Hematopoietic multipotent progenitor cell treated with erythropoietin and hydrocortisone succinate and interleukin-3 and kit ligand, for 15 days (in vitro differentiated cells): Measurements from ENCODE around the gene HLA-DMB.

ENCODE experiments used
- DNase-seq: peaks from one replicate; pipeline ENCODE4 v3.0.0-alpha.2; 2015; ENCODE audit warnings: low spot score

Gene HLA-DMB

GRCh38 chr6:32908897-32909296 is 31.9 kb downstream of the HLA-DMB start:
- DNase-seq: no peak

GRCh38 chr6:32906539-32906938 is 34.3 kb downstream of the HLA-DMB start:
- no peak for DNase-seq

DNA sequence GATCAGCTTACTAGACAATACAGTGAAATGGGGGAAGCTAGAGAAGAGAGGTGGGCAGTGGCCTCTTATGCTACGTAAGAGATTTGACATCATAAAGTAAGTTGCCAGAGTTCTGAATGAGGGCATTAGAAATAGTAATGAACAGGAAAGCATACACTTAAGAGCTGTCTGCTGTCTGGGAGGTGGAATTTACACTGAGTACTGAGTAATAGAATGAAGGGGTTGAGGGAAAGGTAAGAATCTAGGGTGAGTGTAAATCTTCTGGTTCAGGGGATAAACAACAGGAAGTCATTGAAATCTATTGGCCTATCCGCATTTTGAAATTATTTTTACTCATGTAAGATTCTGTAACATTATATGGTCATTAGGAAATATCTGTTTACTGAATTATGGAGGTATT is 35.8 kb downstream of the HLA-DMB start:
- DNase-seq: no peak

DNA sequence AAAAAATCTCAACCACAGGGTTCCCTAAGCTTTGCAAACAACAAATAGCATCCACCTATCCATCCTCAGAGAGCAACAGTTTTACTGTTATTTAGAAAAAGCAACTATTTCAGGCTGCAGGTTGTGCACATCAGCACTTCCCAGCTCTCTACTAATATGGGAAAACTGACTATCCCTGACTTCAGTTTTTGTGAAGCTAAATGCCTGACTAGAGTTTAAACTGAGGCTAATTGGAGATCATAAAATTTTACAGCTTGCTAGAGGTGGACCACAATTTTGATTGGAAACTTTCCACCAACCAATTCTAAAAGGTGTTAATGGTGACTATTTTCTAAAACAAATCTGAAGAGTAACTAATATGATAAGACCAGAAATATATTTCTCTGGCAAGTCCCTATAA is 36.9 kb downstream of the HLA-DMB start:
- no peak for DNase-seq

GRCh38 chr6:32895006-32895345 is 45.9 kb downstream of the HLA-DMB start:
- no peak for DNase-seq

DNA sequence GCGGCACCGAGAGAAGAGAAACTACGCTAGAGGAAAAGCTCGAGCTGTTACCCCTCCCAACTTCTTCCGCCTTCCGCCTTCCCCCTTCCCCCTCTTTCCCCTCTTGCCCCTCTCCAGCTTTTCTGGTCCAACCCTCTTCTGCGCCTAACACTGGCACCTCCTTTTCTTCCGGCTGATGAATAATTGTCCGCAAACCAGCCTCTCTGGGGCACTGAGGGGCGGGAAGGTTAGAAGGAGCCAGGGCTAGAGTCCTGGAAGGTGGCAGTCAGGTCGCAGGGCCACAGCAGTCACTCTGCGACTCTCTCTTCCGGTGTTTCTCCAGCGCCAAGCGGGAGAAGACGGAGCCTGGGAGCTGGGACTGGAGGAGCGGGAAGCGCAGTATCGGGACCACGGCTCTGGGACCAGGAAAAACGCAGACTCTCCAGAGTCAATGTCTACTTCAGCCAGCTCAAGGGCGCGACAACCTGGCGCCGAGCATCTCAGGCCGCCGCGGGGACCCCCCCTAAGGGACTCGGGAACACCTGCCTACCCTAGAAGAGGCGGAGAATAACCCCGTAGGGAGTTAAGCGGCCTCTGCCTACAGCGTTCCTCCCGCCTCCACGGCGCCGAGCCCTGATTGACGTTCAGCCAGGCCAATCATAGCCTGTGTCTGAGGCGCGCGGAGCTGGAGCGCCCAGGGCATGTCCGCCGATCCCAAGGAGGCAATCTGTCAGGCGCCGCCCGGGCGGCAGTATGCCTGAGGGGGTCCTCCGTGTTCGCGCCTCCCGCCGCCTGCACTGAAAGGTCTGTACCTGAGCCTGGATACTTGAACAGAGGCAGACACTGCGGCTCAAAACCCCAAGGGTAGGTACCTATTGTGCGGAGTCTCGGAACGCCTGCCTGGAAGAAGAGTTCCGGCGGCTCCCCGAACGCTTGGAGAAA is 46.5 kb downstream of the HLA-DMB start:
- peak; percentile 93 for DNase-seq

DNA sequence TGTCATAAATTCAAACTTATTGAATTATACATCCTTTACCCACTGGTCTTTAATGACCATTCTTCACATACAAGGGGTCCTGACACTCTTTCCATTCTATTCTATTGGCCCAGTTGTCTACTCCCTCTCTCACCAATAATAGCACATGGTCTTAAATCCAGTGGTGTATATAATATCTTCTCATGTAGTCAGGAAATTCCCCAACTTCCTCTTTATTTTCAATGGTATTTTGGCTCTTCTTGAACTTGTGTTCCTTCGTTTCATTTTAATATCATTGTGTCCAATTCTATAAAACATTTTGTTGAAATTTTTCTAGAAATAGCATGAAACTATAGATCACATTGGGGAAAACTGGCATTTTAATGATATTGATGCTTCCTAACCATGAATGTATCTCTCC is 50.0 kb downstream of the HLA-DMB start:
- no peak for DNase-seq

DNA sequence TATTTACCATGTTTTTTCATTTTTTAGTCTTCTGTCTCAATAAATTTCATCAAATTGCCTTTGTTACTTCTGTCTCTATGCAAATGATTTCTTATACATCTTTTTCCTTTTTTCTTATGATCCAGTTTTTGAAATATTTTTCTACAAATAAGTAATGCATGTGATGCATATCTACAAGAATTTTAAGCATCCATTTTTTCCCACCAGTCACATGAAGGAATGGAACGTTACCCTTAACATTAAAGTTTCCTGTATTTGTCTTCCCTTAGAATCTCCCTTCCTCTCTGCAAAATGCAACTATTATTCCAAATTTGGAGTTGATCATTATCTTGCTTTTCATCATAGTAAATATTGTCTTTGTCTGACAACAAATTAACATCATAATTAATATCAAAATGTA is 51.3 kb downstream of the HLA-DMB start:
- no peak for DNase-seq

DNA sequence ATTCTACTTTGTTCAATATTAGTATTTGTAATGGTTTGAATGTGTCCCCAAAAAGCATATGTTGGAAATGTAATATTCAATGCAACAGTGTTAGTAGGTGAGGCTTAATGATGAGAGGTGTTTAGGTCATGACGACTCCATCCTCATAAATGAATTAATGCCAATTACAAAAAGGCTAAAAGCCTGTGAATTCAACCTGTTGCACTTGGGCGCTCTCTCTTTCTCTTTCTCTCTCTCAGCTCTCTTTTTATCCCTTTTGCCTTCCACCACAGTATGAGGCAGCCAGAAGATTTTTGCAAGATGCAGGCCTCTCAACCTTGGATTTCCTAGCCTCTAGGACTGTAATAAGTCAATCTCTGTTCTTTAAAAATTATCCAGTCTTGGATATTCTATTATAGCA is 52.3 kb downstream of the HLA-DMB start:
- DNase-seq: no peak

DNA sequence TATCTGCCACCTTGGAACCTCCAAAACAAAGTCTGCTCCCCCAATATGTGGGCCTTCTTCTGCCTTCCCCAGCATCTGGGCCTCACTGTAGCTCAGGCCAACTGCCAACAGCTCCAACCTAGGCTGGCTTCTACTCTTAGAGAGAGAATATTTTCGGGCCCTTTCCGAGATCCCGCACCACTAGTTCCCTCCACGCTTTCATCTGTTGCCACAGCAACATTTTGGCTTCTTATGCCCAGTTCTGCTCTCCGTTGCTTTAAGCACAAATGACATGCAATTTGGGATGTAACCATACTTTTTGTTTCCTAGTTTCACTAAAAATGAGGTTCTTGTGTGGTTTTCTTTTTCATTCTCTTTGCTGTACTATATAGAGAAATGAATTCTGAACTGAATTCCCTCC is 53.2 kb downstream of the HLA-DMB start:
- no peak for DNase-seq

GRCh38 chr6:32886681-32887383 is 54.0 kb downstream of the HLA-DMB start:
- no peak for DNase-seq

- peak; percentile 82 for DNase-seq
Observed at GRCh38 chr6:32885698-32886286, 55.0 kb downstream of the HLA-DMB start.
